ENCODE results near the gene TMCO2. TPM values are rescaled to one million over a fixed set of nuclear protein-coding genes. Genes with fewer than 3 reads are reported as not detected.

The TMCO2 gene
- total RNA-seq, 1 donor from 2014 or later: not detected

- intact Hi-C loops (cut with DNase I): no loop called here
- DNase-seq (ENCODE audit: low spot score): no peak
Observed at GRCh38 chr1:40300249-40300567, 52.5 kb downstream of the TMCO2 start.

DNA sequence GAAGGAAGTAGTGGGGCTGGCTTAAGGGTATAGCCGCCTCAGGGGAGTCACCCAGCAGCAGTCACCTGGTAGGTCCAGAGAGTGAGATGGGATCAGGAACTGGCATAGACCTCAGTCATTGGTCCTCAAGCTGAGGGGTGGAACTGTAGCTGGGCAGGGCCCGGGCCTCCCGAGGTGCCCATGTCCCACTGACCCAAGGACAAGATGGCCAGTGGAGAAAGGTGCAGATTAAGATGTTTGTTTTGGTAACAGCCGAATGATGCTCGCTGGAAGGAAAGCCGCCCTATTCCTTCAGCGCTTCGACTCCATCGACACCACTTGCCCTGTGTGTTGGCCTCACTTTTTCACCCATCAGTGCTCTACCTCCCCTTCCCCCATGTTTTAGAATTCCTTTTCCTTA lies 52.9 kb downstream of the TMCO2 start:
- no peak for DNase-seq (ENCODE audit: low spot score)
- intact Hi-C loops (cut with DNase I): no loop called here

- no peak for DNase-seq (ENCODE audit: low spot score)
- intact Hi-C loops (cut with DNase I): no loop called here
Observed at GRCh38 chr1:40301066-40301465, 53.3 kb downstream of the TMCO2 start.

Other genes starting within 250 kb of the TMCO2 start
- 82.8 TPM for gene CAP1, start 207.2 kb upstream of the TMCO2 start, total RNA-seq
- gene PPT1, start 150.7 kb upstream of the TMCO2 start, total RNA-seq: 31.1 TPM
- 13.8 TPM for gene RLF, start 86.5 kb upstream of the TMCO2 start, total RNA-seq
- 24.8 TPM for gene ZMPSTE24, start 10.3 kb downstream of the TMCO2 start, total RNA-seq
- gene COL9A2, start 69.3 kb downstream of the TMCO2 start, total RNA-seq: 1.3 TPM
- 10.5 TPM for gene SMAP2, start 125.8 kb downstream of the TMCO2 start, total RNA-seq
- gene ZFP69B, start 202.5 kb downstream of the TMCO2 start, total RNA-seq: 1.3 TPM
- 2.6 TPM for gene ZFP69, start 229.4 kb downstream of the TMCO2 start, total RNA-seq